ENCODE data around the gene SAFB. TPM values are rescaled to one million over a fixed set of nuclear protein-coding genes. Genes with fewer than 3 reads are reported as not detected.

SAFB gene
- total and polyA plus RNA-seq, 11 donors = 22.3 to 59.6 (median 48.0) TPM

DNA sequence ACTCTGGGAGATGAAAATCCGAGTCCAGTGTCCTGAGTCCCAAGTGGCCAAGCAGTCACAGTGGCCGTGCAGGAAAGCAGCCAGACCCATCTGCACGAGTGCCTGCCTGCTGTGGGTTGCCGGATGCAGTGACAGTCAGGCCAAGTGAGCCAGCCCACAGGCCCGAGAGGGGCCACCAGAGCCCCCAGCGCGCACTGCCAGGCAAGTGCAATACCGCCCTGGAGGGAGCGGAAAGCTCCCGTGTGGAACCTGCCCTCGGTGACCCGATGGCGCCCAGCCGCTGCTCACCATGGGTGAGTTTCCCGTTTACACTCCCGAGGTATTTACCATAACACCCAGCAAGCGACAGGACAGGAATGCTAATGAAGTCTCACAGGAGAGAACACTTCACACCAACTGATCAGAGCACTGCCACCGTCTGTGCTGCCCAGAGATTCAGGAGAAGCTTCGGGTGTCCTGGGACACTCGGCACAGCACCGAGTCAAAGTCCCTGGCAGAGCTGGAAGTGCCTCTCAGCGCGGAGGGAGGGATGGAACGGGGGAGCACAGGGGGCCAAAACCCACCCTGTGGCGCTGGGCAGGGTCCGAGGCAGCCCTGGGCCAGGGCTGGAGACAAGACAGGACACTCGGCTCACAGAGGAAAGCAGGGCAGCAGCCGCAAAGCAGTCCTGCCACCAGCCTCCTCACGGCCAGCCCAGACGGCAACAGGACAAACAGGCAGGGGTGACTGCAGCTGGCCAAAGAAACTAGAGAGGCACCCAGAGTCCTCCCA lies 33.8 kb upstream of the SAFB start:
- Histone ChIP-seq H3K4me1 (peaks cover 0 to 17% (median 15%) of the 10 kb centered on the region in 12 donors), H3K9me3 (no peaks in the 10 kb centered on the region), H3K36me3 (peaks cover 2 to 85% (median 77%) of the 10 kb centered on the region in 9 donors), H3K4me3 (no peak overlapping the region), H3K27ac (no peak overlapping the region), H3K27me3 (no peaks in the 10 kb centered on the region)
- DNase-seq (no peak), ATAC-seq (no peak)
- TF ChIP-seq, protein P1, sequence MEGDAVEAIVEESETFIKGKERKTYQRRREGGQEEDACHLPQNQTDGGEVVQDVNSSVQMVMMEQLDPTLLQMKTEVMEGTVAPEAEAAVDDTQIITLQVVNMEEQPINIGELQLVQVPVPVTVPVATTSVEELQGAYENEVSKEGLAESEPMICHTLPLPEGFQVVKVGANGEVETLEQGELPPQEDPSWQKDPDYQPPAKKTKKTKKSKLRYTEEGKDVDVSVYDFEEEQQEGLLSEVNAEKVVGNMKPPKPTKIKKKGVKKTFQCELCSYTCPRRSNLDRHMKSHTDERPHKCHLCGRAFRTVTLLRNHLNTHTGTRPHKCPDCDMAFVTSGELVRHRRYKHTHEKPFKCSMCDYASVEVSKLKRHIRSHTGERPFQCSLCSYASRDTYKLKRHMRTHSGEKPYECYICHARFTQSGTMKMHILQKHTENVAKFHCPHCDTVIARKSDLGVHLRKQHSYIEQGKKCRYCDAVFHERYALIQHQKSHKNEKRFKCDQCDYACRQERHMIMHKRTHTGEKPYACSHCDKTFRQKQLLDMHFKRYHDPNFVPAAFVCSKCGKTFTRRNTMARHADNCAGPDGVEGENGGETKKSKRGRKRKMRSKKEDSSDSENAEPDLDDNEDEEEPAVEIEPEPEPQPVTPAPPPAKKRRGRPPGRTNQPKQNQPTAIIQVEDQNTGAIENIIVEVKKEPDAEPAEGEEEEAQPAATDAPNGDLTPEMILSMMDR (IDR thresholded peaks at IDR 0.05) = no peak
- no peak for TF ChIP-seq POLR2A (IDR thresholded peaks at IDR 0.05)
- 74 to 82% (median 76%) methylated on average over 29 to 30 of the region's 30 CpGs for WGBS, 4 donors
- intact Hi-C loops (cut with DNase I) = no loop called here

DNA sequence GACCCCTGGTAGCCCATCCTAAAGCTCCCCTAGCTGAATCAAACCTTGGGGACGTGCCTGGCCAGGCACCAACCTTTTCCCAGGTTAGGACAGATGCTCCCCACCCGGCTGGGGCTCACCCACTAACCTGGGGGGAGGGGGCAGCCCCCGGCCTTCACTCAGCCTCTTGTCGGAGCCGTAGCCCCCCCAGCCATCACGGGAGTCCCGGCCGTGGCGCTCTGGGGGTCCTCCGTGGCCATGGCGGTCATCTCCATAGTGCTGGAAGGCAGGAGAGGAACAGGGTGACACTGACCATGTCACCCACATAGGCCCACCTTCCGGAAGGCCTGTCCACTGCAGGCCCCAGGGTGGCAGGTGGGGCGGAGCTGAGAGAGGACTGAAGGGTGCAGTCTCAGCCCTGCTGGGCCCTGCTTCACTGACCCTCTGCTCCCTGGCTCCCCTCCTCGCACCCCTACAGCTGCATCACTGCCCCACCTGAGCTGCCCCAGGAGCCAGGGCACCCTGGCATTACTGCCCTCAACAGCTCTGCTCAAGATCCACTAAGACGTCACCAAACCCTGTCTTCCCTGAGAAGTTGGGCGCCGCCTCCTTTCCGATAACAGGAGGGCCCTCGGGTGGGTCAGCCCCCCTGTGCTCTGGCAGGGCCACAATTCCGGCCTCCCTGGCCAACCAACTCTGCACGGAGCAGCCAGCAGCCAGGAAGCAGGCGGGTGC lies 32.6 kb upstream of the SAFB start:
- intact Hi-C loops (cut with DNase I) = no loop called here
- ATAC-seq = no peak
- 89 to 91% (median 90%) methylated on average over 14 to 22 of the region's 22 CpGs for WGBS, 4 donors

DNA sequence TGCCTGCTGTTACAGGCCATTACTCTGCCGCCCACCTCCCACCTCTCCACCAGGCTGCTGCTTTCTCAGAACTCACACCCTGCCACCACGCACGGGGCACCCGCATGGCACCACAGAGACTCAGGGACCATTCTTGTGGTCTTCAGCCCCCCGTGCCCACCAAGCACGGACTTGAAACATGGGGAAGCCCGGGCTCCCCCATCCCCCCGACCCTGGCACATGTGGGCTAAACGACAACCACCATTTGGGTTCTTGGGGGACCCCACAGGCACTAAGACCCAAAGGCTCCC lies 32.1 kb upstream of the SAFB start:
- DNase-seq (no peak), ATAC-seq (no peak)
- Histone ChIP-seq H3K27ac (no peak overlapping the region), H3K36me3 (peaks cover 2 to 100% (median 94%) of the 10 kb centered on the region in 9 donors), H3K4me3 (no peak overlapping the region), H3K27me3 (no peaks in the 10 kb centered on the region), H3K4me1 (peaks cover 0 to 10% (median 8%) of the 10 kb centered on the region in 12 donors), H3K9me3 (no peaks in the 10 kb centered on the region)
- intact Hi-C loops (cut with DNase I) = no loop called here
- no peak for TF ChIP-seq POLR2A (IDR thresholded peaks at IDR 0.05)
- TF ChIP-seq, protein P1 (IDR thresholded peaks at IDR 0.05) = no peak
- WGBS, 4 donors = 88 to 96% (median 94%) methylated on average over 9 of the region's 9 CpGs

More for the DNA sequence above, 32.6 kb upstream of the SAFB start:
- H3K9me3 ChIP-seq = no peaks in the 10 kb centered on the region
- no peak overlapping the region for H3K27ac ChIP-seq
- no peak for DNase-seq
- no peaks in the 10 kb centered on the region for H3K27me3 ChIP-seq
- H3K4me3 ChIP-seq = no peak overlapping the region
- peaks cover 0 to 15% (median 13%) of the 10 kb centered on the region in 12 donors for H3K4me1 ChIP-seq
- TF ChIP-seq, protein P1 (IDR thresholded peaks at IDR 0.05) = no peak
- TF ChIP-seq POLR2A (IDR thresholded peaks at IDR 0.05) = no peak
- H3K36me3 ChIP-seq = peaks cover 2 to 96% (median 89%) of the 10 kb centered on the region in 9 donors

DNA sequence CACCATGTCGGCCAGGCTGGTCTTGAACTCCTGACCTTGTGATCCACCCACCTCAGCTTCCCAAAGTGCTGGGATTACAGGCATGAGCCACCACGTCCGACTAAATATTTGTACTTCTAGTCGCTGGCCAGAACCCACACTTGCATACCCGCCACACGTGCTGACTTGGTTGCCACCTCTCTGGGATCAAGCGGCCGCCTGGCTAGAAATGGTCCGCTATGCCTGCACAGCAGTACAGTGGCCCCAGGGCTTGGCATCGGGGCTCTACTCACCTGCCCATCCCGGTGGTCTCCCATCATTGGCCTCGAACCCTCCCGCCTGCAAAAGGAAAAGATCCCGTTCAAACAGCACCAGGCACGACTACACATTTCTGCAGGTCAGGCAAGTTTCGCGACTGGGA lies 31.4 kb upstream of the SAFB start:
- intact Hi-C loops (cut with DNase I) = no loop called here
- 92 to 96% (median 95%) methylated on average over 17 of the region's 17 CpGs for WGBS, 4 donors
- H3K9me3 ChIP-seq = no peaks in the 10 kb centered on the region
- DNase-seq (no peak), ATAC-seq (no peak)
- TF ChIP-seq, protein P1 (IDR thresholded peaks at IDR 0.05) = no peak
- TF ChIP-seq POLR2A (IDR thresholded peaks at IDR 0.05) = no peak
- H3K4me1 ChIP-seq = peaks cover 0 to 3% (median 1%) of the 10 kb centered on the region in 12 donors
- H3K27ac ChIP-seq = no peak overlapping the region
- H3K27me3 ChIP-seq = no peaks in the 10 kb centered on the region
- H3K4me3 ChIP-seq = no peak overlapping the region
- H3K36me3 ChIP-seq = peaks cover 2 to 100% (median 100%) of the 10 kb centered on the region in 9 donors
